OCI-M2 (cell line): ENCODE results near the gene GFM1.

Experiments used
- DNase-seq: peaks from one replicate; lab custom pipeline; 2025; ENCODE audit not compliant: unreplicated experiment; lab: John Stamatoyannopoulos, UW

Gene GFM1

DNA sequence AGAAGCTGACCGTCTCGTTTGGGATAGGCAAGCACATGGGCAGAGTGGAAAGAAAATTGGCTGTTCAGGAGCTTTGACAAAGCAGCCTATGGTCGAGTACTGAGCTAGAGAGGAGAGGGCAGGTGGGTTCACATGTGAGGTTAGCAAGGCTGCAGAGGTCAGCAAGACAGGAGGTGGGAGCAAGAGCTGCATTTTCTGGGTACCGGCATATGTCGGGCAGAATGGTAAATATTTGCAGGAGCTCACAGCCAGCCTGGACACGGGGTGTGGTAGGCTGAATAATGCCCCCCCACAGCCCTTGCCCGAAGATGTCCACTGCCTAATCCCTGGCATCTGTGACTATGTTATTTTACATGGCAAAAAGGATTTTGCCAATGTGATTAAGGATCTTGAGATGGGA, 79.7 kb downstream of the GFM1 start:
- DNase-seq: no peak

DNA sequence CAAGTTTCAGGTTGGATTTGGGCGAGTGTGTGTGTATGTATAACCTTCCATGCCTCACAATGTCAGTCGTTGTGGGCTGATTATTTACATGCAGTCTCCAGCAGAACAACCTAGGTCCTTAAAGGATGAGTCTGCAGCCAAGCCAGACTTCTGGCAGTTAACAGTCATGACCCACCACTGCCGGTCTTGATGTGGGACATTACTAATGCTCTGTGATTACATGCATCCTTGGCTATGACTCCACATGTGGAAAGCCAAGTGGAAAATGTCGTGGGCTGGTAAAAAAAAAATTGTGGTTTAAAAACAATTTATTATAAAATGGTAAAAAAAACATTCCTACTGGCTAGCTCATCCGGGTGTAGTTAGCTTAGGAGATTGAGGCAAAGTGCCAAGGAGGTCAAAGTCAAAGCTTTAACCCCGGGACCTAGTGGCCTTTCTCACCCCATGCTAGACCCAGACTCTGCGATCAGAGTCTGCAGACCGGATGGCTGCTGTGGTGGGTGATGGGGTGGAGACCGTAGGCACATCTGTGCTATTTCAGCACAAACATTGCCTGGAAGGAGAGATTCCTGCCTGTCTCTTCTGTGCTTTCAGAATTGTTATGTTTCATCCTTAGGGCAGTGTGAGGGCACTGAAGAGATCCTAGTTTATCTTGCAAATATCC, 81.2 kb downstream of the GFM1 start:
- DNase-seq: no peak

DNA sequence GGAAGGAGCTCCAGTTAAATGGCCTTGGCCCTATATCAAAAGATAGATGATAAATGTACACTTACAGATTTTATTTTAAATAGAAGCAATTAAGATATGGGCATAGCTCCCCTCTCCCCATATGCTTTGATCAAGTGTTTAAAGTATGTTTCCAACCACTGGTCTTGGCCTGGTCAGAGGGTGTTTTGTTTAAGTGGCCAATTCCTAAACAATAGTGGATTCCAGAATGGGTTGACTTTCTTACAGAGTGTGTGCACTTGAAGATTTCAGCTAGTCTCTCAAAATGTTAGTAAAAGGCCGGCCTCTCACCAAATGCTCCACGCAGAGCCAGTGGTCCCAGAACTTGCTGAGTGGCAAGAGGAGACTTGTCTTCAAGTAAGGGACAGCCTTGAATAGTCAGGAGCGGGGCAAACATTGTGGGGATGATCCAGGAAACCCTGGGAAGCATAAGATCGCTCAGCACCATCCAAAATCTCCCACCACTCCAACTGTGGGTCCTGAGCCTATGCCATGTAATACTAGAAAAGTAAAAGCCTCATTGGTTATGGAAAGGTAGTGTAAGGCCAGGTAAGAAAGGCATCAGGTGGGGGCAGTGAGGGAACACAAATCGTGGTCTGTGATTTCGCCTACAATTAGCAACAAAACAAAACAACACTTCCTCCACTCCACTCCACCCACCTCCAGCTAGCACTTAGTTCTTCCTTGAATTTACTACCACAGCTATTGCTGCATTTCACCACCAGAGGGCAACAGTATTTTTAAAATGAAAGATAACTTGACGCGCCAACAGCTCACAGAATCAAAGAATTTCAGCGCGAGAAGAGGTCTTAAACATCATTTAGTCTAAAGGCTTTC, 83.1 kb downstream of the GFM1 start:
- no peak for DNase-seq

DNA sequence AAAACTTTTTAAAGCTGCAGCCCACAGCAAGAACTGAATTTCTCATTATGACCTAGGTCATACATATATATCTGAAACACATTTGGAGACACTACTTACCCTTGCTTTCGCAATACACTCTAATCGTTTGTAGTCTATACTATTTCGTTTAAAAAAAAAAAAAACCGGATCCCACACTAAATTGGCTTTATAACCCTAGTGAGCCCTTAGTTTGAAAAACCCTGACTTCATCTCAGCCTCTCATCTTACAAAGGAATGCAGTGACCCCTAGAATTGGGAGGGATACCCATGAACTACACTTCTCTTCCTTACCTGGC, 83.7 kb downstream of the GFM1 start:
- no peak for DNase-seq

DNA sequence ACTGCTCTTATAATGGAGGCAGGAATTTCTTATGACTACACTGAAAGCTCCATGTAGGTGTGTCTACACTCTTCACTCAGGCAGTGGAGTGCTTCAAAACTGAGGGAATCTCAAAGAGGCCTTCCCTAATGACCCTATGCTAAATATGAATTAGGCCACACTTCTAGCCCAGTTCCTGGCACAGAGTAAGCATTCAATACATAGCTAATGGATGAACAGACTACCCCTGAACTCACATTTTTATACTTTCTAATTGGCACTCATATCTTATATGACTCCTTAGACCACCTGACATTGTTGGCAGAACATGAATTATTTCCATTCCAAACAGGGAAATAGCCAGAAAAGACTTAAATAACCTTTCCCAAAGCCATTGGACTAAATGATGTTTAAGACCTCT, 84.5 kb downstream of the GFM1 start:
- no peak for DNase-seq

DNA sequence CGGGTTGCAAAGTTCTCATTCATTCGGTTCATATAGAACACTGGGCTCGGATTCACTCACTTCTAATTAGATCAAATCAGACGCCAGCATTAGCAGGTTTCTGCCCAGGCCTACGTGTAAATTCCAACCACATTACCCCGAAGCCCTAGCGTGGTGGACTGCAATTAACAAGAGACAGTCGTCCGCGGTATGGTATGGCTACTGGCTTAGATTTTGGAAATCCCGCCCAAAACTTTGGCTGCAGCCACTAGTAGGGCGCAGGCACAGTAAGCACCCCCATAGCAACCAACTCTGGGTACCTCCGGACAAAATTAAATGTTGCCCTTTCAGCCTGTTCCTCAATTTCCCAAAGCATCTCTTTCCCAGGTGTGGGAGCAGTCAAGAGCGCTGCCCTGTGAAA, 87.2 kb downstream of the GFM1 start:
- no peak for DNase-seq

DNA sequence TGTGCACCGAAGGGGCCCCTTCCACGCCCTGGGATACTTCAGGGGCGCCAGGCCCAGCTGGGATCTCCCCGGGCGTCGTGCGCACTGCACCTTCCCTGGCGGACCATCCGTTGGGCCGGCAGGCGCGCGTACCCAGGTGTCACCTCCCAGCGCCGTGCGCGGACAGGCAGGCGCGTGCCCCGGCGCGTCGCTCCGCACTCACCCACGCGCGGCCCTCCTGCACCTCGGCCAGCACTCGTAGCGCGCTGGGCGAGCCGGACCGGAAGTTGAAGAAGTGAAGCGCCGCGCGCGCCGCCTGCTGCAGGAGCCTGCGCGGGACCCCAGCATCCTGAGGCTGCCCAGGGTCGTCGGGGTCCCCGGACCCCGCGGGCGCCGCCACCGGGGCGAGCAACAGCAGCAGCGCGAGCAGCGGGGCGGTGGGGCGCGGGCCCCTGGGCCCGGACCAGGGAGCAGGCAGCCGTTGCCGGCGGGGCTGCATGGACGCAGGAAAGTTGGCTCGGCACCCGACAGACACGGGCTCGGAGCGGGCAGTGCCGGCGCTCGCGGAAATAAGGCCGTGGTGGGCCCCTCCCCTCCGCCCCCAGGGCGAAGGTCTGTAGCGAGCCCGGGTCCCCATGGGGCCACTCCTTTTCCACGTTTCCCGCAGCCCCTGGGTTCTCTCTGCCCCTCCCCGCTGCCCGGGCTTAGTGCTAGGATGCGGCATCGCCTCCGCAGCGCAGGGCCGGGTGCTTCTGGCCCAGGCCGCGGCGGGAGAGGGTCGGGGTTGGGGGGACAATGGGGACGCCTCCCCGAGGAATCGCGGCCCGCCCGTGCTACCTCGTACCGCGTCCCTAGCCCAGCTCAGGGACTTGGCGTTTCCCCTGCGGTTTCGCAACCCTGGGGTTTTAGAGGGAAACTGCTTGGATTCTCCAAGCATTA, 87.9 kb downstream of the GFM1 start, which contains the start of gene RARRES1:
RARRES1 (minus strand) TSS at position 520 of the 918 bp plus-strand sequence; CDS start at position 478, 42 bp downstream.
- no peak for DNase-seq

DNA sequence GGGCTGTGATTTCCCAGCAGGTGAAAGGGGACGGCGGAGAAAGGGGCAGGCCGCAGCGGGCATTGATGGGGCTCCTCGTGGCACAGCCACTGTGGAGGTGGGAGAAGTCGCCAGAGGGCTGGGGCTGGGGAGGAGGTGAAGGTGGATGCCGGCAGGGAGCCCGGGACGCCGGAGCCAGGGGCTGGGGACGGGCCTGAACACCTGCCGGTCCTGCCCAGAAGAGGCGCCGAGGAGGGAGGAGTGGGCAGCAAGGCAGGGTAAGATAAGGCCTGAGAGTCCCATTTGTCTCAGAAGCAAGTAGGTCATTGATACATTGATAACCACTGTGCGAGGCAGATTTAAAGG, 88.5 kb downstream of the GFM1 start:
- no peak for DNase-seq

DNA sequence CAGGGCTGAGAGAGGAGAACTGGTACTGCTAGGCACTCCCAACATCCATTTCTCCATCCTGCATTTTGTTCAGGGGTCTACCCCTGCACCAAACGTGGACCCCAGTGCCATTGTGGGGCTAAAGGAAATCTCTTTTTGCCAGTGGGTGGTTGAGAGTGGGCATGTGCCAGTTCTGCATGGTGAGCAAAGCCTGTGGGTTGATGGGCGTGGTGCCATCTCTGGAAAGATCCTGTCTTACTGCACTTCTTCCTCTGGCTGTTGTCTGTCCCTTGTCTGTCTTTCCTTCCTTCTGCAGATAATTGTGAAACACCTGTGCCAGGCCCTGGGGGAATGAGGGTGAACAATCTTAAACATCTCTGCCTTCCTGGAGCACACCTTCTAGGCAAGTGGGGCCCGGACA, 89.3 kb downstream of the GFM1 start:
- no peak for DNase-seq

DNA sequence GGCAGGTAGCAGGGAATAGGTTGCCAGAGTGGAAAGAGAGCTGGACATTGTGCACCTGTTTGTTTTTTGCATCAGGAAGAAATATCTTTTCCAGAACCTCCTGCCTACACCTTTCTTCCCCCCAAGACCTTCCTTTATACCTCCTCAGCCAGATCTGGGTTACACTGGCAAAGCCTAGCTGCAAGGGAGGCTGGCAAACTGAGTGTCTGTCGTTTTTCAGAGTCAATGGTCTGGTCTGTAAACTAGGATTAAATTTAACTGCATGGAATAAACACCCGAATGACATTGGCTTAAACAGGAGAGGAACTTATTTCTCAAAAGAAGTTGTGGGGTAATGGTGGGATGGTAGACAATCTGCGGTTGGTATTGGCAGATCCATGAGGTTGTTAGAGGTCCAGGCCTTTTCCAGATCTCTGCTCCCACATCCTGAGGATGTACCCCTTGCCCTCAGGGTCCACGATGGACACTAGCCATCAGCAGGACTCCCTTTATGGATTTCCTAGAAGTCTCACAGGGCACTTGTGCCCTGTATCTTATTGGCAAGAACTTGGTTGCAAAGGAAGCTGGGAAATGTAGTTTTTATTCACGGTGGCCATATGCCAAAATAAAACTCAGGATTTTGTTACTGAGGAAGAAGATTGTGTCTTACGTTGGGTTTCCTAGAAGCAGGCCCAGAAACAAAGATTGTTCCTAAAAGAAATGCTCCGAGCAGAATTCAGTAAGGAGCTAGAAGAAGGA, 91.1 kb downstream of the GFM1 start:
- DNase-seq: no peak

DNA sequence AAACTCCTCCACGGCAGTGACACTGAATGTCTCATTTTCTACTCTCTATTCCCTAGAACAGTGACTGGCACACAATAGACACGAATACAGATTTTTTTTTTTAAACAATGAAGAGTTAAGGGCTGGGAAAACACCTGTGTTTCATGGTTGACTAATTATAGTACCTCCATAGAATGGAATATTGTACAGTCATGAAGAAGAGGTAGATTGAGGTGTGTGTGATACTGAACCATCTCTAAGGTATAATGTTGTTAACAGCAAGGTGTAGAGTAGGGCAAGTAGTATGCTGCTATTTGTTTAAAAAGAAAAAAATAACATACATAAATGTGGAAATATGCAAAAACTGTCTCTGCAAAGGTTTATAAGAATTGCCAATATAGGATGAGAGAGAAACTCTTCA, 93.1 kb downstream of the GFM1 start:
- no peak for DNase-seq

DNA sequence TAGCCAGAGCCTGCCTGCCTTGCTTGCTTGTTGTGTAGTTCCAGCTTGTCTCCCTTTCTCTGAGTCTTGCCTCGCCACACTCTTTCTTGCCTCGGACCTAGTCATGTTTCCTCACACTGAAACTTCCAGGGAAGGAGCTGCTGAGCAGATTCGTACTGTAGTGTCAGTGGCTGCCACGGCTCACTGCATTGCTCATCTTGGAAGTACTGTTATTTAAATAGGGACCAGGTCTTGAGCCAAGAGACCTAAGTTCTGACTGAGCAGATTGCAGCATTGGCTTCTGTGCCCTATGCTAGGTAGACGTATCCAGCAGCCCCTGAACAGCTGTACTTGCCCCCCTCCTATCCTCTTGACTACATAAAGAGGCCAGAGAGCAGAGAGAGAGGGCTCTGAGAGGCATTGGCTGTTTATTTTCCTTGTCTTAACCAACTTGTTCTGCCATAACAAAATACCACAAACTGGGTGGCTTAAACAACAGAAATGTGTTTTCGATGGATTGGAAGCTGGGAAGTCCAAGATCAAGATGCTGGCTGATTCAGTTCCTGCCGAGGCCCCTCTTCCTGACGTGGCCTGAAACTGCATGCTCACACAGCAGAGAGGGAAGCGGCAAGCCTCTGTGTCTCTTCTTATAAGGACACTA, 93.8 kb downstream of the GFM1 start:
- DNase-seq: no peak

DNA sequence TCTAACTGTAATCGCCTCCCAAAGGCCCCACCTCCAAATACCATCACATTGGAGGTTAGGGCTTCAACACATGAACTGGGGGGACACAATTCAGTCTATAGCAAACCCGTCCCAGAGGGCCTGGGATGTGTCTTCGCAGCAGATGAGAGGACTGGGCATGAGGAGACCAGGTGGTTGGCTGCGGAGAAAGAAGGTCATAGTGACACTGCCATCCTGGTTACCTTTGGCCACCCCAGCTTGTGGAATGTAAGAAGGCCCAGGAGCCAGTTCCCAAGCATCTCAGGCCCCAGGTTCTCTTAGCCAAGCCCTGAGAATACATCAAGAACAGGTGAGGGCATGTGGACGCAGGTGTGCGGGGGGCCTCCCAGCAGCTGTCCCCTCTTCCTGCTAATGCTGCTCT, 94.3 kb downstream of the GFM1 start:
- DNase-seq: no peak

DNA sequence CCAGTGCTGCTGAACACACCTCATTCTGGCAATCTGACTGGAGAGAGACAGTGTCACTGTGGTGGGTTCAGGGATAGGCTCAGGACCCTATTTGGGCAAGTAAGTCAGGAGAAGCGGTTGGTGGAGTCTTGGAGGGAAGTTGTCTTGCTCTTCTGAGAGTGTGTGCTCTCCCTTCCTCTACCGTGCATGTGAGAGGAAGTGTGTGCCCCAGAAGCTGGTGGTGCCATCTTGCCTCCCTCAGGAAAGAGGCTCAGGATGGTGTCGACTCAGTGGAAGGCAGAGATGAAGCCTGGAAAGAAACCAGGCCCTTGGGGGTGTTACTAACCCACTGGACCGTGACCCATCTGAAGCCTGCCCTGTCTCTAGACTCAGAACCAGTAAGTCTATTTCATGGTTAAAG, 94.8 kb downstream of the GFM1 start:
- no peak for DNase-seq

DNA sequence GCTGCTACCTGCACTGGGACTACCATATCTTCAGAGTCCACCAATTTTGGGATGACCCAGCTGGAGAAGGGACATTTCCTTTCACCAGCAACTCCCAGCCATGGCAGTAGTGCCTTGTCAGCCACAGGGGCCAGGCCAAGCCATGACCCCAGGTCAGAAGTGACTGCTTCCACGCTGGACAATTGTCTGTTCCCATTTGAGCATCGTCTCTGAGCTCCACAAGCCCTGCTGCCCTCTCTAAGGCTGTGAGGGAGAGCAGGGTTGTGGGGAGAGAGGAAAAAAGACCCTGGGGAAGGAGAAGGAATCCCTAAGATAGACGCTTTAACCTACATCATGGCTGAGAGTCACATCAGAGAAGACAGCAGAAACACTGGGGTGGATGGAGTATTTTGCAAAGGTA, 95.3 kb downstream of the GFM1 start:
- no peak for DNase-seq
